T-helper 9 cell (primary cell): ENCODE measurements around the gene FOLR2.
A peak's percentile ranks its signal among the peaks of the same experiment; 100 is the strongest.

Experiments
- DNase-seq: peaks from one replicate; pipeline ENCODE4 v3.0.0-alpha.2; 2020

The FOLR2 gene

GRCh38 chr11:72208281-72208680, 8.3 kb upstream of the FOLR2 start:
- DNase-seq, result no peak

GRCh38 chr11:72209101-72209500, 7.5 kb upstream of the FOLR2 start:
- no peak for DNase-seq

GRCh38 chr11:72217841-72218240, 1.2 kb downstream of the FOLR2 start:
- DNase-seq, result no peak

- DNase-seq, result no peak
Measured at GRCh38 chr11:72218251-72218745, 1.7 kb downstream of the FOLR2 start.

- DNase-seq, result no peak
Measured at GRCh38 chr11:72220696-72221363, 4.2 kb downstream of the FOLR2 start.

- DNase-seq, result no peak
Measured at GRCh38 chr11:72221386-72222075, 4.9 kb downstream of the FOLR2 start.

- no peak for DNase-seq
Measured at GRCh38 chr11:72222106-72222891, 5.7 kb downstream of the FOLR2 start.

GRCh38 chr11:72222907-72223614, 6.5 kb downstream of the FOLR2 start:
- peak; percentile 92 for DNase-seq

- DNase-seq, result peak; percentile 42
Measured at GRCh38 chr11:72223615-72224563, 7.3 kb downstream of the FOLR2 start.

- DNase-seq, result peak; percentile 25
Measured at GRCh38 chr11:72224564-72225410, 8.2 kb downstream of the FOLR2 start, which contains the start of gene INPPL1. TSS of gene INPPL1 (plus strand) at chr11:72224767. CDS start at chr11:72224985, 218 bp downstream.

- DNase-seq, result no peak
Measured at GRCh38 chr11:72225411-72225951, 8.9 kb downstream of the FOLR2 start.

GRCh38 chr11:72226701-72227100, 10.1 kb downstream of the FOLR2 start:
- no peak for DNase-seq

GRCh38 chr11:72227316-72228228, 11.0 kb downstream of the FOLR2 start:
- DNase-seq, result no peak

- no peak for DNase-seq
Measured at GRCh38 chr11:72228229-72228843, 11.7 kb downstream of the FOLR2 start.

GRCh38 chr11:72228844-72229231, 12.2 kb downstream of the FOLR2 start:
- DNase-seq, result no peak

GRCh38 chr11:72229336-72229924, 12.8 kb downstream of the FOLR2 start:
- no peak for DNase-seq

- no peak for DNase-seq
Measured at GRCh38 chr11:72229925-72230763, 13.6 kb downstream of the FOLR2 start.
